GM18951 (cell line): ENCODE data around the gene HCST.

Source experiments
- POLR2A ChIP-seq: IDR thresholded peaks from 4 replicates; pipeline ENCODE4 v1.6.1; 2011; ENCODE audit warnings: mild to moderate bottlenecking; ENCODE audit not compliant: insufficient read length, insufficient read depth; ENCODE audit errors: extremely low read depth
- in situ Hi-C: fragments of 300-500 bp; cut with MboI; formaldehyde crosslinking; loops from one replicate; pipeline ENCODE4 v1.12.0; 2022; ENCODE audit warnings: low sequenced_read_pairs, mixed read lengths, inconsistent platforms; ENCODE audit not compliant: unreplicated experiment

The HCST gene, protein sequence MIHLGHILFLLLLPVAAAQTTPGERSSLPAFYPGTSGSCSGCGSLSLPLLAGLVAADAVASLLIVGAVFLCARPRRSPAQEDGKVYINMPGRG

DNA sequence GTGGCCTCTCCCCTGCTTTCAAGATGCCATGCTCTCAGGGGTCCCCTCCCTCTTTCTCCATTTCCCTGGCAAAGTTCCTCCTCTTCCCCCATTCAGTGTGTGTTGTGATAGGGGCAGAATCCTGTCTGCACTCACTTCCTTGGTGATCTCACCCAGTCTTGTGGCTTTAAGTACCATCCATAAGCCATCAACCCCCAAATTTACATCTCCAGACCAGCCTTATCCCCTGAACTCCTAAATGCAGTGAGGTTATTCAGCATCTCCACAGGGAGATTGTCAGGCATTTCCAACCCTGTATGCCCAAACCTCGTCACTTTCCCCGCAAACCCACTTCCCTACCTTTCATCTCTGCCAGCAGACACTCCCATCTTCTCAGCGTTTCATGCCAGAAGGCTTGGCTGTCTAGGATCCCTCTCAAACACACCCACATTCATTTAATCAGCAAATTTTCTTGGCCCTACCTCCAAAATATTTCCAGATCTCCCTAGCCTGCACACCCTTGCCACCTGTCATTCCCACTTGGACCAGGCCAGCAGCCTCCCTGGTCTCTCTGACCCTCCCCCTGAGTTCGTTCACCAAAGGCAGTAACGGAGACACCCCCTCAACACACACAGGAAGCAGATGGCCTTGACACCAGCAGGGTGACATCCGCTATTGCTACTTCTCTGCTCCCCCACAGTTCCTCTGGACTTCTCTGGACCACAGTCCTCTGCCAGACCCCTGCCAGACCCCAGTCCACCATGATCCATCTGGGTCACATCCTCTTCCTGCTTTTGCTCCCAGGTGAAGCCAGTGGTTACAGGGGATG lies at the start of gene HCST:
HCST (plus strand) TSS at position 676 of the 808 bp plus-strand sequence; CDS start at position 741, 65 bp downstream.
- in situ Hi-C loops: no loop called here
- peak; percentile 58 for TF ChIP-seq POLR2A

DNA sequence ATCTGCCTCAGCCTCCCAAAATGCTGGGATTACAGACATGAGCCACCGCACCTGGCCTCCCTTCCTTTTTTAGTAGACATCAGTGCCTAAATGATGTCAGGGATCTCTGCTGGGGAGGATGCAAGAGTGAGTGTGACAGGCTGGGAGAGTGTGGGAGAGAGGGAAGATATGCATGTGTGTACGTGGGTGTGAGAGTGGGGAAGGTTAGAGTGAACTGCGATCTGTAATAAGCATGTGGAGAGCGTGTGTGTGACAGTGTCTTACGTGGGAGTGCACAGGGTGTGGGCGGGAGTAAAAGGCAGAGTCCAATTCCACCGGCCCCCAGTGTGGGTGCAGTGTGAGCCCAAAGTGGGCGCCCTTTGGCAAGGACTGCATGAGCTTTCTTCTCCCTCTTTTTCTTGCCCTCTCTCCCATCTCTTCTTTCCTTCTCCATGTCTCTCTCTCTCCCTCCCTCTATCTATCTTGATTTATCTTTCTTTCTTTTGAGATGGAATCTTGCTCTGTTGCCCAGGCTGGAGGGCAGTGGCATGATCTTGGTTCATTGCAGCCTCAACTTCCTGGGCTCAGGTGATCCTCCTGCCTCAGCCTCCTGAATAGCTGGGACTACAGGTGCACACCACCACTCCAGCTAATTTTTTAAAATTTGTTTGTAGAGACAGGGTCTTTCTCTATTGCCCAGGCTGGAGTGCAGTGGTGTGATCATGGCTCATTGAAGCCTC lies 49.1 kb upstream of the HCST start:
- in situ Hi-C loops: no loop called here
- no peak for TF ChIP-seq POLR2A

DNA sequence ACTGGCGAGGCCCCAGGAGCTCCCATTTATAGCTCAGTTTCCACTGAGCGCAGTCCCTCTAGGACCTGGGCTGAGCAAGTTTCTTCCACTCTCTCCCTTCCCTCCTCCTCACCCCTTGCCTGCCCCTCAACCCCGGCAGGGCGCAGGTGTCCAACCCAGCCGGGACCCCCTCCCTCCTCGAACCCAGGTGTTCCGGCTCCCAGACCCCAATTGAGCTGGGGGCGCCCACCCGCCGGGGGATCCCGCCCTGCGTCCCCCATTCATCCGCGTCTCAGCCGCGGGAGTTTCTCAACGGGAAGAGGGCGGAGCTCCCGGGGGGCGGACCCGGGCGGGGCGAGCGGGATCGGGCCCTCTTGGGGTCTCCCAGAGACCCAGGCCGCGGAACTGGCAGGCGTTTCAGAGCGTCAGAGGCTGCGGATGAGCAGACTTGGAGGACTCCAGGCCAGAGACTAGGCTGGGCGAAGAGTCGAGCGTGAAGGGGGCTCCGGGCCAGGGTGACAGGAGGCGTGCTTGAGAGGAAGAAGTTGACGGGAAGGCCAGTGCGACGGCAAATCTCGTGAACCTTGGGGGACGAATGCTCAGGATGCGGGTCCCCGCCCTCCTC lies 45.7 kb upstream of the HCST start, which contains the start of gene KIRREL2:
KIRREL2 (plus strand) TSS at position 366 of the 604 bp plus-strand sequence; CDS start at position 575, 209 bp downstream.
- in situ Hi-C loops: no loop called here
- no peak for TF ChIP-seq POLR2A

DNA sequence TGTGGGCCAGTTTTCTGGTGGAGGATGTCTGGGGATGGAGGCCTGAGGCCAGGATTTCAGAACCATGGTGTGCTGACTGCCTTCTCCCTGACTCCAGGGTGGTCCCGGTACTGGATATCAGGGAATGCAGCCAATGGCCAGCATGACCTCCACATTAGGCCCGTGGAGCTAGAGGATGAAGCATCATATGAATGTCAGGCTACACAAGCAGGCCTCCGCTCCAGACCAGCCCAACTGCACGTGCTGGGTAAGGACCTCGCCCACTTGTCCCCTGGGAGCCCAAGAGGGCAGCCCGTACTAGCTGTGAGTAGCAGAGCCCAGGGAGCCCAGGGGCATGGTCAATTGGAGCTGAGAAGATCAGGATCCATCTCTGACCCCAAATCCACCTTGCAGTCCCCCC lies 44.0 kb upstream of the HCST start:
- TF ChIP-seq POLR2A: no peak
- in situ Hi-C loops: no loop called here

DNA sequence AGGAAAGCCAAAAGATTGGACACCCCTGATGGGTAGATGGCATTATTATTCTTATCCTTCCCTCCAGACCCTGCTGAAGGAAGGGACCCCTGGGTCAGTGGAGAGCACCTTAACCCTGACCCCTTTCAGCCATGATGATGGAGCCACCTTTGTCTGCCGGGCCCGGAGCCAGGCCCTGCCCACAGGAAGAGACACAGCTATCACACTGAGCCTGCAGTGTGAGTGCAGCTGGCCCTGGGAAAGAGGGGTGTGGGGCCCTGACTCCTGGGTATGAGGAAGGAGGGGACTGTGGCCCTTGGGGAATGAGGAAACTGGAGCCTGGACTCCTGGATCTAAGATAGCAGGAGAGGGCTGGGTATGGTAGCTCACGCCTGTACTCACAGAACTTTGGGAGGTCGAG lies 42.9 kb upstream of the HCST start:
- TF ChIP-seq POLR2A: no peak
- in situ Hi-C loops: no loop called here

DNA sequence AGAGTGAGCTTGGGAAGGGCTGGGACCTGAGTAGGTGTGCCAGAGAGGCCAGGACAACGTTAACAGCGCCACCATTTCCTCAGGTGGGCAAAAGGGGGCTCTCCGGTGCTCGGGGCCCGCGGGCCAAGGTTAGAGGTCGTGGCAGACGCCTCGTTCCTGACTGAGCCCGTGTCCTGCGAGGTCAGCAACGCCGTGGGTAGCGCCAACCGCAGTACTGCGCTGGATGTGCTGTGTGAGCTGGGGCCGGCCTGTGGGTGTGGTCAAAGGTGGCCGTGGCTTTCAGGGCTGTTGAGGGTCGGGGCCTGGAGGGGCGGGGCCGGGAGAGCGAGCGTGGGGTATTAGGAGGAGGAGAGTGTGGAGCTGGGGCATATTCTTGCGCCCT lies 41.9 kb upstream of the HCST start:
- in situ Hi-C loops: no loop called here

DNA sequence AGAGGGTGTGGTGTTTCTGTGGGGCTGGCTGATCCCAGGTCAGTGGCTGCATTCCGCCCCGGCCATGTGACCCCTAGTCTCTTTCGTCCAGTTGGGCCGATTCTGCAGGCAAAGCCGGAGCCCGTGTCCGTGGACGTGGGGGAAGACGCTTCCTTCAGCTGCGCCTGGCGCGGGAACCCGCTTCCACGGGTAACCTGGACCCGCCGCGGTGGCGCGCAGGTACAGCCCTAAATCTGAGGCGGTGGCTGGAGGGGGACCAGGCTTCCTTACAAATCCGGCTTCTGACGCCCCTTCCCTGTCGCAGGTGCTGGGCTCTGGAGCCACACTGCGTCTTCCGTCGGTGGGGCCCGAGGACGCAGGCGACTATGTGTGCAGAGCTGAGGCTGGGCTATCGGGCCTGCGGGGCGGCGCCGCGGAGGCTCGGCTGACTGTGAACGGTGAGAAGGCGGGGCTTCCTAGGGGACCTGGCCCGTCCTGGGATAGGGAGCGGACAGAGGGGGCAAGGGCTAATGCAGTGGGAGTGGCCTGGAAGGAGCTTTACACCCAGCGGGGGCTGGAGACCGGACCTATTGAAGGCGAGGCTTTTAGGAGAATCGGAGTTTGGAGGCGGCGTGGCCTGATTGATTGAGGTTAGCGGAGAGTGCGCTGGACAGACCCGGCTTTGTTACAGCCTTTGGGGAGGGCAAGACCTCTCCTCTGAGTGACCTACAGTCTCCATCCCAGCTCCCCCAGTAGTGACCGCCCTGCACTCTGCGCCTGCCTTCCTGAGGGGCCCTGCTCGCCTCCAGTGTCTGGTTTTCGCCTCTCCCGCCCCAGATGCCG lies 41.3 kb upstream of the HCST start:
- in situ Hi-C loops: no loop called here
- no peak for TF ChIP-seq POLR2A

More for the DNA sequence above, 41.9 kb upstream of the HCST start:
- TF ChIP-seq POLR2A: no peak

DNA sequence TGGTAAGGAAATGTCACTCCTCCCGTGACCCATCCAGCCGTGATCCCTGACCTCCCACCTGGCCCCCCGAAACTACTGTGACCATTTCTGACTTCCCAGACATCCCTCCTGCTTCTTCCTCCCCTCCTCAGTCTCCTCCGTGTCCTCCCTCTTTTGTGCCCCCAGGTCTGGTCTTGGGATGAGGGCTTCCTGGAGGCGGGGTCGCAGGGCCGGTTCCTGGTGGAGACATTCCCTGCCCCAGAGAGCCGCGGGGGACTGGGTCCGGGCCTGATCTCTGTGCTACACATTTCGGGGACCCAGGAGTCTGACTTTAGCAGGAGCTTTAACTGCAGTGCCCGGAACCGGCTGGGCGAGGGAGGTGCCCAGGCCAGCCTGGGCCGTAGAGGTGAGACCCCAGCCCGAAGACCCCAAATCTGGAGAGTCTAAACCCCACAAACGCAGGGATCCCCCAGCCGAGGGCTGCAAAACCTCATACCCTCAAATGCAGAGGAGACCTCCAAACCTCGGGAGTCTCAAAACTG lies 40.6 kb upstream of the HCST start:
- no peak for TF ChIP-seq POLR2A
- in situ Hi-C loops: no loop called here

DNA sequence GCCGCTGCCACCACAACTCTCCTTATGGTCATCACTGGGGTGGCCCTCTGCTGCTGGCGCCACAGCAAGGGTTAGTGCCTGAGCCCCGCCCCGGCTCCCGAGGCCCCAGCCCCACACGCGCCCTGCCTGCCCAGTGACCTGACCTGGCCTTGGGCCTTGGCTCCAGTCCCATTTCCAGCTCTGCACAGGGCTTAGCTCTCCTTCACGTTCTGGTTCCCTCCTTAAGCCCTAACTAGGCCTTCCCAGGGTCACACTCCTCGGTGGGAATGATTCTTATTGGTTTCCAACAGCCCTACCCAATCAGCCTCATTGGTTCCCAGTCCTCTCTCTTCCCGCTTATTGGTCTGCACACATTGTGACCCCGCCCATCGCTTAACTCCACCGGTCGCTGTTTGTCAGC lies 39.8 kb upstream of the HCST start:
- no peak for TF ChIP-seq POLR2A
- in situ Hi-C loops: no loop called here

DNA sequence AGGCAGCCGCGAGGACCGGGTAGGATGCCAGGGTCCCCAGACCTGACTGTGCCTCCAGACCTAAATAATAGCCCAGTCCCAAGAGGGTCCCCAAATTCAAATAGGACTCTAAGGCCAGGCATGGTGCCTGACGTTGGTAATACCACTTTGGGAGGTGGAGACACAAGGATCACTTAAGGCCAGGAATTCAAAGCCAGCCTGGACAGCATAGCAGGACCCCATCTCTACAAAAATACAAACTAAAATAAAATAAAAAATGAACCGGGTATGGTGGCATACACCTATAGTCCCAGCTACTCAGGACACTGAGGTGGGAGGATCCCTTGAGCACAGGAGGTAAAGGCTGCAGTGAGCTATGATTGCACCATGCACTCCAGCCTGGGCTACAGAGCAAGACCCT lies 39.3 kb upstream of the HCST start:
- no peak for TF ChIP-seq POLR2A
- in situ Hi-C loops: no loop called here

DNA sequence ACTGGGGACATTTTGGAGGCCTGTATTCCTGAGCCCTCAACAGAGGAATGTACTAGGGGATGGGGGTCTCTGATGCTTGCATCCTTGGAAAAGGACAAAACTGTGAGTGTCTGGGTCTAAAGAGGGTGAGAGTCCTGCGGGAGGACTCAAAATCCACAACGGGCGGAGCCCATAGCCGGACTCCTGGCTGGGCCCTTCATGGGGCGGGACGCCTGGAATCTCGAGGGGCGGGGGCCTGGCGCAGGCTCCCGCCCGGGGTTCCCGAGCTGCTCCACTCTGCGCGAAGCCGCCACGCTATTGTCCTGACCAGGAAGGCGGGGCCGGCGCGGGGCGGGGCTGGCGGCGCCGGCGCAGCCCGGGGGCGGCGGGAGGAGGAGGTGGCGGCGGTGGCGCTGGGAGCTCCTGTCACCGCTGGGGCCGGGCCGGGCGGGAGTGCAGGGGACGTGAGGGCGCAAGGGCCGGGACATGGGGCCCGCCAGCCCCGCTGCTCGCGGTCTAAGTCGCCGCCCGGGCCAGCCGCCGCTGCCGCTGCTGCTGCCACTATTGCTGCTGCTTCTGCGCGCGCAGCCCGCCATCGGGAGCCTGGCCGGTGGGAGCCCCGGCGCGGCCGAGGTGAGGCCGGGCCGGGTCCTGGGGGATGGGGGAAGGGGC lies 34.0 kb upstream of the HCST start, which contains the start of gene APLP1:
APLP1 (plus strand) TSS at position 403 of the 651 bp plus-strand sequence; CDS start at position 466, 63 bp downstream.
- in situ Hi-C loops: no loop called here
- TF ChIP-seq POLR2A: no peak

DNA sequence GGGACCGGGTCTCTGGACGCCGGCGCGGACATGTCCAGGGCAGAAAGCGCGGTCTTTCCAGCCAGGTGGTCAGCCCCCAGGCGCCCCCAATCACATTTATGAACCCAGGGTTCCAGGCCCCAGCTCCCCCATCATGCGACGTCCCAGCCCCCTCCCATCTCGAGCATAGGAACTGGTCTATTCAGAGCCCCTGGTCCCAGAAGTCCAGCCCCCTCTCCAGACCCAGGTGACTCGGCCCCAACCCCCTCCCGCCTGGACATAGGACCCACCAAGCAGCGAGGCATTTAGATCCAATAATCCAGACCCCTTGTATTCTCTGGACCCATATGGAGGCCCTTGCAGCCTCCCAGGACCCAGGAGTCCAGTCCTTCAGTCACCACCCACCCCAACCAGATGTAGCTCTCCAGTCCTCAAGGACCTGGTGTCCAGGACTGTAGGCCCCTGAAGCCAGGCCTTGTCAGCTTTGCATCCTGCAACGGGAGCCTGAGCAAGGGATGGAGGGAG lies 33.5 kb upstream of the HCST start:
- in situ Hi-C loops: no loop called here
- TF ChIP-seq POLR2A: no peak
